ENCODE measurements around the gene CTF1. TPM values are rescaled to one million over a fixed set of nuclear protein-coding genes. Genes with fewer than 3 reads are reported as not detected.
A peak's percentile ranks its signal among the peaks of the same experiment; 100 is the strongest.
"Not testable (repeated sequence)": the region's sequence is repeated elsewhere in the genome, so short reads cannot be mapped to it uniquely, and the experiment has no call there.

CTF1 gene
- total RNA-seq = 0.23 and 0.29 TPM in 2 replicates

- intact Hi-C loops (cut with micrococcal nuclease) = loop anchor here (5.0 kb wide), 2 partner anchors 134 to 149 kb away; partner anchors contain the start of genes CFAP119, PHKG2 and RNF40
Measured at GRCh38 chr16:30896261-30896888, at the start of gene CTF1. CTF1 (plus strand) TSS chr16:30896614; CDS start chr16:30896644, 30 bp downstream.

GRCh38 chr16:30846649-30847402 lies 49.6 kb upstream of the CTF1 start:
- Mint-ChIP-seq H3K27me3 (ENCODE audit: insufficient read depth) (peaks cover 1% of the 10 kb centered on the region), H3K4me3 (no peak overlapping the region), H3K36me3 (ENCODE audit: low read depth) (no peaks in the 10 kb centered on the region), H3K27ac (no peak overlapping the region), H3K4me1 (ENCODE audit: low read depth) (peaks cover 12% of the 10 kb centered on the region), H3K9me3 (no peaks in the 10 kb centered on the region)
- no peak for DNase-seq (ENCODE audit: low spot score)
- intact Hi-C loops (cut with micrococcal nuclease) = no loop called here

More at GRCh38 chr16:30896261-30896888, at the start of gene CTF1:
- peaks cover 2% of the 10 kb centered on the region for H3K36me3 Mint-ChIP-seq (ENCODE audit: low read depth)
- no peaks in the 10 kb centered on the region for H3K9me3 Mint-ChIP-seq
- peaks cover 50% of the 10 kb centered on the region for H3K4me1 Mint-ChIP-seq (ENCODE audit: low read depth)
- no peak for DNase-seq (ENCODE audit: low spot score)
- H3K4me3 Mint-ChIP-seq = peak within 1 kb of the TSS; percentile 53
- H3K27me3 Mint-ChIP-seq (ENCODE audit: insufficient read depth) = no peaks in the 10 kb centered on the region
- H3K27ac Mint-ChIP-seq = peak within 1 kb of the TSS; percentile 73

GRCh38 chr16:30850246-30850645 lies 46.2 kb upstream of the CTF1 start:
- peaks cover 2% of the 10 kb centered on the region for H3K36me3 Mint-ChIP-seq (ENCODE audit: low read depth)
- no peaks in the 10 kb centered on the region for H3K27me3 Mint-ChIP-seq (ENCODE audit: insufficient read depth)
- H3K9me3 Mint-ChIP-seq = no peaks in the 10 kb centered on the region
- intact Hi-C loops (cut with micrococcal nuclease) = no loop called here
- DNase-seq (ENCODE audit: low spot score) = no peak
- peaks cover 2% of the 10 kb centered on the region for H3K4me1 Mint-ChIP-seq (ENCODE audit: low read depth)
- H3K27ac Mint-ChIP-seq = no peak overlapping the region
- H3K4me3 Mint-ChIP-seq = no peak overlapping the region

GRCh38 chr16:30853758-30854157 lies 42.7 kb upstream of the CTF1 start:
- Mint-ChIP-seq H3K27me3 (ENCODE audit: insufficient read depth) (no peaks in the 10 kb centered on the region), H3K4me3 (no peak overlapping the region), H3K4me1 (ENCODE audit: low read depth) (no peaks in the 10 kb centered on the region), H3K27ac (no peak overlapping the region), H3K36me3 (ENCODE audit: low read depth) (peaks cover 4% of the 10 kb centered on the region), H3K9me3 (no peaks in the 10 kb centered on the region)
- intact Hi-C loops (cut with micrococcal nuclease) = no loop called here
- DNase-seq (ENCODE audit: low spot score) = no peak

- no peaks in the 10 kb centered on the region for H3K9me3 Mint-ChIP-seq
- no peaks in the 10 kb centered on the region for H3K4me1 Mint-ChIP-seq (ENCODE audit: low read depth)
- H3K4me3 Mint-ChIP-seq = no peak overlapping the region
- H3K27me3 Mint-ChIP-seq (ENCODE audit: insufficient read depth) = peaks cover 2% of the 10 kb centered on the region
- intact Hi-C loops (cut with micrococcal nuclease) = no loop called here
- H3K36me3 Mint-ChIP-seq (ENCODE audit: low read depth) = peaks cover 4% of the 10 kb centered on the region
- no peak for DNase-seq (ENCODE audit: low spot score)
- H3K27ac Mint-ChIP-seq = no peak overlapping the region
Measured at GRCh38 chr16:30858111-30858495, 38.3 kb upstream of the CTF1 start.

GRCh38 chr16:30858829-30859423 lies 37.5 kb upstream of the CTF1 start:
- peaks cover 1% of the 10 kb centered on the region for H3K36me3 Mint-ChIP-seq (ENCODE audit: low read depth)
- DNase-seq (ENCODE audit: low spot score) = no peak
- peaks cover 2% of the 10 kb centered on the region for H3K27me3 Mint-ChIP-seq (ENCODE audit: insufficient read depth)
- no peak overlapping the region for H3K27ac Mint-ChIP-seq
- no peaks in the 10 kb centered on the region for H3K9me3 Mint-ChIP-seq
- H3K4me3 Mint-ChIP-seq = no peak overlapping the region
- intact Hi-C loops (cut with micrococcal nuclease) = no loop called here
- H3K4me1 Mint-ChIP-seq (ENCODE audit: low read depth) = no peaks in the 10 kb centered on the region

- H3K36me3 Mint-ChIP-seq (ENCODE audit: low read depth); H3K27me3 Mint-ChIP-seq (ENCODE audit: insufficient read depth); H3K4me3 Mint-ChIP-seq; H3K4me1 Mint-ChIP-seq (ENCODE audit: low read depth); intact Hi-C loops (cut with micrococcal nuclease); H3K27ac Mint-ChIP-seq; H3K9me3 Mint-ChIP-seq; DNase-seq (ENCODE audit: low spot score): not testable (repeated sequence)
Measured at GRCh38 chr16:30860729-30861128, 35.7 kb upstream of the CTF1 start.

- H3K4me3 Mint-ChIP-seq; H3K27ac Mint-ChIP-seq; intact Hi-C loops (cut with micrococcal nuclease); H3K36me3 Mint-ChIP-seq (ENCODE audit: low read depth); H3K4me1 Mint-ChIP-seq (ENCODE audit: low read depth); DNase-seq (ENCODE audit: low spot score); H3K27me3 Mint-ChIP-seq (ENCODE audit: insufficient read depth); H3K9me3 Mint-ChIP-seq: not testable (repeated sequence)
Measured at GRCh38 chr16:30863178-30863577, 33.2 kb upstream of the CTF1 start.

GRCh38 chr16:30866031-30866430 lies 30.4 kb upstream of the CTF1 start:
- no peaks in the 10 kb centered on the region for H3K4me1 Mint-ChIP-seq (ENCODE audit: low read depth)
- intact Hi-C loops (cut with micrococcal nuclease) = no loop called here
- H3K36me3 Mint-ChIP-seq (ENCODE audit: low read depth) = no peaks in the 10 kb centered on the region
- H3K9me3 Mint-ChIP-seq = no peaks in the 10 kb centered on the region
- H3K27me3 Mint-ChIP-seq (ENCODE audit: insufficient read depth) = no peaks in the 10 kb centered on the region
- DNase-seq (ENCODE audit: low spot score) = no peak
- H3K4me3 Mint-ChIP-seq = no peak overlapping the region
- H3K27ac Mint-ChIP-seq = no peak overlapping the region

- intact Hi-C loops (cut with micrococcal nuclease) = no loop called here
- no peak overlapping the region for H3K4me3 Mint-ChIP-seq
- no peaks in the 10 kb centered on the region for H3K27me3 Mint-ChIP-seq (ENCODE audit: insufficient read depth)
- H3K9me3 Mint-ChIP-seq = no peaks in the 10 kb centered on the region
- H3K4me1 Mint-ChIP-seq (ENCODE audit: low read depth) = peaks cover under 1% of the 10 kb centered on the region
- no peak for DNase-seq (ENCODE audit: low spot score)
- H3K36me3 Mint-ChIP-seq (ENCODE audit: low read depth) = no peaks in the 10 kb centered on the region
- H3K27ac Mint-ChIP-seq = no peak overlapping the region
Measured at GRCh38 chr16:30867747-30868146, 28.7 kb upstream of the CTF1 start.

GRCh38 chr16:30870904-30871303 lies 25.5 kb upstream of the CTF1 start:
- Mint-ChIP-seq H3K27ac (no peak overlapping the region), H3K4me1 (ENCODE audit: low read depth) (peaks cover 11% of the 10 kb centered on the region), H3K36me3 (ENCODE audit: low read depth) (peaks cover 7% of the 10 kb centered on the region), H3K4me3 (no peak overlapping the region), H3K27me3 (ENCODE audit: insufficient read depth) (no peaks in the 10 kb centered on the region), H3K9me3 (no peaks in the 10 kb centered on the region)
- no peak for DNase-seq (ENCODE audit: low spot score)
- intact Hi-C loops (cut with micrococcal nuclease) = no loop called here

GRCh38 chr16:30874244-30874820 lies 22.1 kb upstream of the CTF1 start:
- Mint-ChIP-seq H3K9me3 (no peaks in the 10 kb centered on the region), H3K4me1 (ENCODE audit: low read depth) (peaks cover 23% of the 10 kb centered on the region), H3K27me3 (ENCODE audit: insufficient read depth) (no peaks in the 10 kb centered on the region), H3K36me3 (ENCODE audit: low read depth) (peaks cover 19% of the 10 kb centered on the region), H3K27ac (peak overlapping the region; percentile 94), H3K4me3 (peak overlapping the region; percentile 97)
- intact Hi-C loops (cut with micrococcal nuclease) = loop anchor here (2.0 kb wide), 1 partner anchor 60 kb away; no protein-coding TSS in a partner anchor
- no peak for DNase-seq (ENCODE audit: low spot score)

Measured in activated T-helper 1 cell treated with anti-CD3 and anti-CD28 coated beads, Interleukin-12 subunit alpha, Interleukin-12 subunit beta, Interleukin-2, Interleukin-4 antibody, amounts not matched to agents 30 ng/mL and 10 ng/mL and 1 ng/mL, durations not matched to agents 14 hours and 24 hours and 36 hours (primary cell).